ENCODE data around the gene DDX59.

The DDX59 gene

DNA sequence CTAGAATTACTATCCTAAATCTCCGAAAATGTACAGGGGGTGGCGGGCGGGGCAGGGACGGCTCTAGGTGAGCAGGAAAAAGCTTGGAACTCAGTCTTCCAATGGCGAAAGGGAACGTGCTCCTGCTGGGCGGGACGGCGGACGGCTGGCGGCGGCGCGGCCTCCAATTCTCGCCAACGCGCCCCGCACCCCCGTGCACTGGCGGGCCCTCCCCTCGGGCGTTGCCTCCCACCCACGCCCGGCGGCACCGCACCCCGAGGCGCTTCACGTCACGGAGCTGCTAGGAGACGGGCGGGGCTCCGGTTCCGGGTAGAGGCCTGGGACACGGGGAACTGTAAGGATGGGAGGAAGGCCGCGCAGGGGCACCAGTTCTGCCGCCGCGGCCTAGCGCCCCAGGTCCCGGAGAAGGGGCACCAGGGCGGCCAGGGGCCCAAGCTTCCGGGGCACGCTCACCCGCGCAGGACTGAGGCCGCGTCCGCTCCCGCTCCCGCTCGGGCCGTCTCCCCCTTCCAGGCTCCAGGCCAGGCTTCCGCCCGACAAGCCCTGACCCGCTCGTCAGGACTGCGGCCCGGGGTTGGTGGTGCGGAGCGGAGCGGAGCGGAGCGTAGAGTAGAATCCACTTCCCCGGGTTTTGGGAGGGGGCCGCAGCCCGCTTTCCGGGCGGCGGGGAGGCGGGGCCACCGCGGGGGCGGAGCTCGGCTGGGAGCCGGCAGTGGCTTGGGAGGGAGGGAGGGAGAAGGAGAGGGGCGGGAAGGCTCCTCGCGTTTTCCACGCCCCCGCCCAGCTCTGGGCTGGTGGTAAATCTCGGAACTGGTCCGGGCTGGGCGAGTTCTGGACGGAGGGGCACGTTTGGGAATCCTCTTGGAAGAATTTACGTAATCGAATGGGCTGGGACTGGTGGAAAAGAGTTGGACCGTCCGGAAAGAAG, at the start of gene DDX59:
TSS of gene DDX59 (minus strand) at position 594 of the 928 bp plus-strand sequence. CDS start 3,167 bp downstream, outside the sequence.
- H3K9me3 Mint-ChIP-seq: no peaks in the 10 kb centered on the region
- peak within 1 kb of the TSS; percentile 96 for H3K27ac Mint-ChIP-seq
- peak; percentile 94 for DNase-seq (ENCODE audit: low spot score)
- peaks cover 18% of the 10 kb centered on the region for H3K36me3 Mint-ChIP-seq (ENCODE audit: low read depth)
- H3K4me3 Mint-ChIP-seq: peak within 1 kb of the TSS; percentile 96
- no peaks in the 10 kb centered on the region for H3K27me3 Mint-ChIP-seq (ENCODE audit: low read depth)
- peaks cover 28% of the 10 kb centered on the region for H3K4me1 Mint-ChIP-seq (ENCODE audit: low read depth)

DNA sequence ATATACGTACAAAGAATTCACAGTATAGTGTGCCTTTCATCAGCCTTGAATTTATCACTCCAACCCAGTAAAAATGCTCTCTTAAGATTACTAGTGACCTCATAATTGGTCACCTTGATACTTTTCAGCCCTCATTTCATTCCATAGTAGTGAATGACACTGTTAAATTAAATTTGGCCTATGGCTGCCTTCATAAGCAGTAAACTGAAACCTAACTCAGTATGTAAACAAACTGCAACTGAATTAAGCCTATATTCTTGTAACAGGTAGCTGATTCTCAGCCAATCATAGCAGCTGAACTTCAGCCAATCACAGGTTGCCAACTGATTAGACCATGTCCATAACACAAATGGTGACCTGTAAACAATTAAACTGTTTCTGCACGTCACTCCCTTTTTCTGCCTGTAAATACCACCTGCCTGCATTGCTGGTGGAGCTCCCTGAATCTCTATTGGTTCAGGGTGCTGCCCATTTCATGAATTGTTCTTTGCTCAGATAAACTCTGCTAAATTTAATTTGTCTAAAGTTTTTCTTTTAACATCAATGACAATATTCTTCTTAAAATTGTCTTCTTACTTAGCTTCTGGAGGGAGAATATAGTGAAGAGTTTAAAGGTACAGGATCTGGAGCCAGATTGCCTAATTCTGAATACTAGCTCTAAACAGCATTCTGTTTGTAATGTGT, 44.9 kb upstream of the DDX59 start:
- Mint-ChIP-seq H3K36me3 (ENCODE audit: low read depth) (no peaks in the 10 kb centered on the region), H3K4me3 (no peak overlapping the region), H3K27ac (no peak overlapping the region), H3K4me1 (ENCODE audit: low read depth) (no peaks in the 10 kb centered on the region), H3K9me3 (no peaks in the 10 kb centered on the region), H3K27me3 (ENCODE audit: low read depth) (peaks cover 31% of the 10 kb centered on the region)
- DNase-seq (ENCODE audit: low spot score): no peak

DNA sequence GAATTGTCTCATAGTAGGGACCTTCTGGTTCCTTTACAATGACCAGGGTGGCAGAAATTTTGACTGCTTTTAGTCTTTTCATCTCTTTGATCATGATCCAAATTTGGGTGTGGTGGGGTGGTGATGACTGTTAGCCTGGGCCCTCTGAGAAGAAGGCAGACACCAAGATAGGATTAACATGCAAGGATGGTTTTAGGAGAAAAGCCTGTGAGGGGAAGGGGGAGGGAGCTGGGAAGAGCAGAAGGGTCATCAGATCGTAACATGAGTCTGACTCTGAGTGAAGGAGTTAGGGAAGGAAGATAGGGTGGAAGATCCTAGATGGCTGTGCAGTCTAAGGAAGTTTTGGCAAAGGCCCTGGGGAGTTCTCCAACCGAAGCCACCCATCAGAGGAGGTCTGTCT, 40.5 kb upstream of the DDX59 start:
- peaks cover 22% of the 10 kb centered on the region for H3K27me3 Mint-ChIP-seq (ENCODE audit: low read depth)
- no peak overlapping the region for H3K27ac Mint-ChIP-seq
- no peak overlapping the region for H3K4me3 Mint-ChIP-seq
- no peaks in the 10 kb centered on the region for H3K9me3 Mint-ChIP-seq
- DNase-seq (ENCODE audit: low spot score): no peak
- no peaks in the 10 kb centered on the region for H3K4me1 Mint-ChIP-seq (ENCODE audit: low read depth)
- H3K36me3 Mint-ChIP-seq (ENCODE audit: low read depth): no peaks in the 10 kb centered on the region

DNA sequence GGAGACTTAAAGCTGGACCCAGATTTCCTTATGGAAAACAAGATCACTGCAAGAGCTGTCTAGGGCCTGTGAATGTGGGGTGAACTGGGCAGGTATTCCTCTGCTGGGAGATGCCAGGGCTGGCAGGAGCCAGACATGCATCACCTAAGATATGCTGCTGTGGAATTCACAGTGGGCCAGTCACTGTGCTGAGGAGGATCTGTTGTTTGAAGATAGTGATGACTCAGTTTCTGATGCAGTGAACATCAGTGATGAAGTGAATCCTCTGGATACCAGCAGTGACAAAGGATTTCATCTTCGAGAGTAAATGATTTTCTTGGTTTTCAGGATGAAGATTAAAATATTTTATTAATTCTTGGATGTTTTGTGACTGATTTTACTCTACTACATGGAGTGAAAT, 39.1 kb upstream of the DDX59 start:
- Mint-ChIP-seq H3K36me3 (ENCODE audit: low read depth) (no peaks in the 10 kb centered on the region), H3K27ac (no peak overlapping the region), H3K27me3 (ENCODE audit: low read depth) (peaks cover 21% of the 10 kb centered on the region), H3K9me3 (no peaks in the 10 kb centered on the region), H3K4me3 (no peak overlapping the region), H3K4me1 (ENCODE audit: low read depth) (no peaks in the 10 kb centered on the region)
- DNase-seq (ENCODE audit: low spot score): no peak

DNA sequence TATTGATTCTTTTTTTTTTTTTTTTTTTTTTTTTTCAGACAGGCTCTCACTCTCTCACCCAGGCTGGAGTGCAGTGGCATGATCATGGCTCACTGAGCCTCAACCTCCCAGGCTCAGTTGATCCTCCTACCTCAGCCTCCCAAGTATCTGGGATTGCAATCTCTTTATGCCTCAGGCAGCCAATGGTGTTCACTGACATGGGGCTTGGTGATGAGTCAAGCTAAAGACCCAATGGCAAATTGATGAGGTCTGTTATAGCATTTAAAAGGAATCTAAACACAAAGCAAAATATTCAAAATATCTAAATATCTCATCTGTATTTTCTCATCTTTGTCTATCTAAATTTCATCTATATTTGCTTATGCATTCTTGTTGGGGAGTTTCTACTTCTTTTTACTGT, 38.5 kb upstream of the DDX59 start:
- Mint-ChIP-seq H3K36me3 (ENCODE audit: low read depth) (no peaks in the 10 kb centered on the region), H3K27ac (no peak overlapping the region), H3K4me1 (ENCODE audit: low read depth) (no peaks in the 10 kb centered on the region), H3K27me3 (ENCODE audit: low read depth) (peaks cover 17% of the 10 kb centered on the region), H3K9me3 (no peaks in the 10 kb centered on the region), H3K4me3 (no peak overlapping the region)
- no peak for DNase-seq (ENCODE audit: low spot score)

DNA sequence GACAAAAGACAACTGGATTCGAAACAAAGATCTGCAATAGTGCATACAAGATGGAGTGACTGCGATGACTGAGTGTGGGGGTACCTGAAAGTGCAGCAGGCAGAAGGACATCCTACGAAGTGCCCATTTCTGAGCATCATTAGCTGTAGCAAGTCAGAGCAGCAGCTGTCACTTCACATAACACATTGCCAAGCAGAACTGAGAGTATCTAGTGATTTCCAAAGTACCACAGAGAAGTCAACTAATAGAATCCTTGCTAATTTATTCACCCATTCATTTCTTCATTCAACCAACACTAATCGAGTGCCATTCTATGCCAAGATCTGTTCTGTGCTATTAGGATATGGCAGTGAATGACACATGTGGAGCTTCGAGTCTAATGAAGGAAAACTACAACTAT, 37.4 kb upstream of the DDX59 start:
- H3K36me3 Mint-ChIP-seq (ENCODE audit: low read depth): no peaks in the 10 kb centered on the region
- no peaks in the 10 kb centered on the region for H3K9me3 Mint-ChIP-seq
- DNase-seq (ENCODE audit: low spot score): no peak
- no peaks in the 10 kb centered on the region for H3K4me1 Mint-ChIP-seq (ENCODE audit: low read depth)
- peaks cover 20% of the 10 kb centered on the region for H3K27me3 Mint-ChIP-seq (ENCODE audit: low read depth)
- no peak overlapping the region for H3K27ac Mint-ChIP-seq
- H3K4me3 Mint-ChIP-seq: no peak overlapping the region

DNA sequence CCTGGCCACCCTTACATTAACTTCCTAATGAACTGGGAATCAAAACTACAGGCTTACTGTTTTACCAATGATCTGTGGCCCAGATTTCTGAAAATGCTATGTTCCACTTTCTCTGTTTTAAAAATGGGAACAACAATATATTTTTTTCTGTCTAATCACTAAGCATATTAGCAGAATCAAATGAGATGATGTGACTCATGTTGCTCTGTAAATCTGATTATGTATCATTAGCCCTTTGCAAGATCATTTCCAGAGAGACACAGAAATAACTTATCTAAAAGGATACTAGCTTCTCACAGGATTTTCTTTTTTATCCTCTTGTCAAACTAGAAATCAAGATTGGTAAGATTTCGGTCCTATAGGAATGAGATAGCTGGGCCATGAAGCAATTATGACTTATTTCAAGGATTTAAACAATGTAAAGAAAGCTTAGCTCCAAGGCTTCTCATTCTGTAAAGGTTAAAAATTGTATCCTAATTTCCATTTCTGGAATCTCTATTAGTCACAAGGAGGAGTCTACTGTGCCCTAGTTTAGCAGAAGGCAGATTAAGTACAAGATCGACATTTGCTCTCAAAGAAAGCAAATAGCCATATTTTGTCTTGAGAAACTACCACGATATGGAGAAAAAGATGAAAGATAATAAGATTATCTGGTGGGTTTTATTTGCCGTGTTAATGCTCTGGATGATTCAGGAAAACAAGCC, 36.6 kb upstream of the DDX59 start:
- H3K4me3 Mint-ChIP-seq: no peak overlapping the region
- no peak for DNase-seq (ENCODE audit: low spot score)
- no peaks in the 10 kb centered on the region for H3K36me3 Mint-ChIP-seq (ENCODE audit: low read depth)
- peaks cover 21% of the 10 kb centered on the region for H3K27me3 Mint-ChIP-seq (ENCODE audit: low read depth)
- no peak overlapping the region for H3K27ac Mint-ChIP-seq
- H3K9me3 Mint-ChIP-seq: no peaks in the 10 kb centered on the region
- H3K4me1 Mint-ChIP-seq (ENCODE audit: low read depth): no peaks in the 10 kb centered on the region

DNA sequence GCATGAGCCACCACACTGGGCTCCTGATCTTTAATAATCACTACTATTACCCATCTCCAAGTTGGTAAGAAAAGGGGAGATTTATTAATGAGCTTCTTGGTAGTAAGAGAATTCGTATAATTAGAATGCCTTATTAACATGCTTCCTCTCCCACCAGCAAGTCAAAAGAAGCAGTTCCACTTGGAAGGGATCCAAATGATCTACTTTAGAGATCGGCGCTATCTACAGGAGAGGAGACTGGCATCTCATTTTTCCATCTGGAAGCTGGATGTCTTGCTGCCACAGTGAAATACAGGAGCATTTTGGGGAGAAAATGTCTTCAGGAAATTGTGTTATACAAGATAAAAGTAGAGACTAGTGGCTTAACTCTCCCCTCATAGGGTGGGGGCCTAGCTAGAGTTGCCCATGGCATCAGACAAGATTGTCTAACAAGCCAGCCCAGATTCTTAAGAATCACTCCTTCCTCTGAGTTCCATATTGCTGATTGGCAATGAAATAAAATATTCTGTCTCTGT, 35.3 kb upstream of the DDX59 start:
- DNase-seq (ENCODE audit: low spot score): no peak
- Mint-ChIP-seq H3K27me3 (ENCODE audit: low read depth) (peaks cover 21% of the 10 kb centered on the region), H3K4me3 (no peak overlapping the region), H3K27ac (no peak overlapping the region), H3K9me3 (no peaks in the 10 kb centered on the region), H3K4me1 (ENCODE audit: low read depth) (no peaks in the 10 kb centered on the region), H3K36me3 (ENCODE audit: low read depth) (no peaks in the 10 kb centered on the region)

DNA sequence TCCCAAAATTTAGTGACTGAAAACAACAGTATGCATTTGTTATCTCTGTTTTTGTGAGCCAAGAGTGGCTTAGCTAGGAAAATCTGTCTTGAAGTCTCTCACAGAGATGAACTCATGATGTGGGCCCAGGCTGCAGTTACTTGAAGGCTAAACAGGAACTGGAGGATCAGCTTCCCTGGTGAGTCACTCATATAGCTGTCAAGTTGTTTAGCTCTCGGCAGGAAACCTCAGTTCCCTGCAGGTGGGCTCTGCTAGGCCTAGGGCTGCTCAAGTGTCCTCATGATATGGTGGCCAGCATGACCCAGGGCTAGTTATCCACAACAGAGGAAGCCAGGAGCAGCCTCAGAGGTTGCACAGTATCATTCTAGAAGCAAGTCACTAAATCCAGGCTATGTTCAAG, 30.2 kb upstream of the DDX59 start:
- no peak overlapping the region for H3K4me3 Mint-ChIP-seq

DNA sequence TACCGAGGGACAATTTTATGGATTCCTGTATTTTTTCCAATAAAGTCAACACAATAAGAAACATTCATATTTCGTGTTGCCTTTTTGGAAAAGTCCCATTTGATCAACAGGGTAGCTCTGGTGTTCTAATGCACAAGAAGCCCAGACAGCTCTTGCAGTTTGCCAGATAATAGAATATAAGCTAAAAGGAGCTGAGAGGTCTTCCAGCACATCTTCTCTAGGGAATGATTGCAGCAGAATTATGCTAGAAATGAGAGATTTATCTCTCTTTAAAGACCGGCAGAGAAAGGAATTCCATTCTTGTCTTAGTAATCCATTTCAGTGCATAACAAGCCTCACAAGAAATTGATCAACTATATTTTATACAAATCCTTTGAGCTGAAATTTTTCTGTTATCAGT, 25.0 kb upstream of the DDX59 start:
- Mint-ChIP-seq H3K36me3 (ENCODE audit: low read depth) (no peaks in the 10 kb centered on the region), H3K4me3 (no peak overlapping the region), H3K27ac (no peak overlapping the region), H3K27me3 (ENCODE audit: low read depth) (peaks cover 31% of the 10 kb centered on the region), H3K9me3 (no peaks in the 10 kb centered on the region), H3K4me1 (ENCODE audit: low read depth) (no peaks in the 10 kb centered on the region)
- no peak for DNase-seq (ENCODE audit: low spot score)

More for the DNA sequence above, 30.2 kb upstream of the DDX59 start:
- H3K9me3 Mint-ChIP-seq: no peaks in the 10 kb centered on the region
- H3K4me1 Mint-ChIP-seq (ENCODE audit: low read depth): no peaks in the 10 kb centered on the region
- H3K36me3 Mint-ChIP-seq (ENCODE audit: low read depth): no peaks in the 10 kb centered on the region
- H3K27me3 Mint-ChIP-seq (ENCODE audit: low read depth): peaks cover 27% of the 10 kb centered on the region
- H3K27ac Mint-ChIP-seq: no peak overlapping the region
- no peak for DNase-seq (ENCODE audit: low spot score)

DNA sequence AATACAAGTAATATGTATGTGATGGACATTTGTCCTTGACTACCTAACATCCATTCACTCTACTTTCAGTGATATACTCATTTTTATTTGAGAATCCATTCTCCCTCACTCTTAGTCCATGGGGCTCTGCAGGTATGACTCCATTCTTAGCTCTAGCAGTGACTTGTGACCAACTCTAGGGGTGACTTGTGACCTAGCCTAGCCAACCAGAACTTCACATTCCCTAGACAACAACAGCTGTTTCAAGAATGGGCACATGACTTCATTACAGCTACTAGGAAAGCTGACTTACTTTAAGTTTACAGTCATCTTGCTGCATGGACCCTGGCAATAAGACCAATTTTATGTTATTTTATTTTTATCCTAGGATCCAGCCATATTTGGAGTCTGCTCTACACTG, 23.6 kb upstream of the DDX59 start:
- no peaks in the 10 kb centered on the region for H3K36me3 Mint-ChIP-seq (ENCODE audit: low read depth)
- no peak overlapping the region for H3K4me3 Mint-ChIP-seq
- H3K4me1 Mint-ChIP-seq (ENCODE audit: low read depth): no peaks in the 10 kb centered on the region
- no peaks in the 10 kb centered on the region for H3K9me3 Mint-ChIP-seq
- peaks cover 27% of the 10 kb centered on the region for H3K27me3 Mint-ChIP-seq (ENCODE audit: low read depth)
- DNase-seq (ENCODE audit: low spot score): no peak
- H3K27ac Mint-ChIP-seq: no peak overlapping the region

DNA sequence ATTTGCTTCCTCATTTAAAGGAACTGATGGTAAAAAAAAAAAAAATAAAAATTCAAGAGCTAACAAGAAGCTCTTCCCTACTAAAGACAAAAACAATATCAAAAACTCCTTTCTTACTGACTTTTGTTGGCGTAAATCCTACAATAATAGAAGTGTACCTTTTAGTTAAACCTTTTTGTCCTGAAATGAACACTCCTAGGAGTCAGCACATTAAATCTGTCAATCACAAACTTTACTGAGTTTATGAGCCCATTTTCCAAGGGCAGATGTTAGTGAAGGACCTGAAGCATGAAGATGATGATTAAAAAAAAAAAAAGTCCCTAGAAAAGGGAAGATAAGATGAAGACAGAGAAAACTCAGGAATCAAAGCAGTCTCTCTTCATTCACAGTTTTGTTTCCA, 22.6 kb upstream of the DDX59 start:
- peaks cover 19% of the 10 kb centered on the region for H3K27me3 Mint-ChIP-seq (ENCODE audit: low read depth)
- H3K4me3 Mint-ChIP-seq: no peak overlapping the region
- H3K4me1 Mint-ChIP-seq (ENCODE audit: low read depth): no peaks in the 10 kb centered on the region
- DNase-seq (ENCODE audit: low spot score): no peak
- no peaks in the 10 kb centered on the region for H3K36me3 Mint-ChIP-seq (ENCODE audit: low read depth)
- H3K27ac Mint-ChIP-seq: no peak overlapping the region
- no peaks in the 10 kb centered on the region for H3K9me3 Mint-ChIP-seq

DNA sequence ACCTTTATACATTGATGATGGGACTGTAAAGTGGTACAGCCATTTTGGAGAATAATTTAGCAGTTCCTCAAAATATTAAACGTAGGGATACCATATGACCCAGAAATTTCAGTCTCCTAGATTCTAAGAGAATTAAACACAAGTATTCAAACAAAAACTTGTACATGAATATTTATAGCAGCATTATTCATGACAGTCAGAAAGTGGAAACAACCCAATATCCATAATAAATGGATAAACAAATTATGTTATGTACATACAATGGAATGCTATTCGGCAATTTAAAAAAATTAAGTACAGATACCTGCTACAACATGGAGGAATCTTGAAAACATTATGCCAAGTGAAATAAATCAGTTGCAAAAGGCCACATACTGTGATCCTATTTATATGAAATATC, 16.9 kb upstream of the DDX59 start:
- H3K4me3 Mint-ChIP-seq: no peak overlapping the region
- no peaks in the 10 kb centered on the region for H3K4me1 Mint-ChIP-seq (ENCODE audit: low read depth)
- no peaks in the 10 kb centered on the region for H3K36me3 Mint-ChIP-seq (ENCODE audit: low read depth)
- peaks cover 5% of the 10 kb centered on the region for H3K27me3 Mint-ChIP-seq (ENCODE audit: low read depth)
- no peak overlapping the region for H3K27ac Mint-ChIP-seq
- no peaks in the 10 kb centered on the region for H3K9me3 Mint-ChIP-seq
- no peak for DNase-seq (ENCODE audit: low spot score)

DNA sequence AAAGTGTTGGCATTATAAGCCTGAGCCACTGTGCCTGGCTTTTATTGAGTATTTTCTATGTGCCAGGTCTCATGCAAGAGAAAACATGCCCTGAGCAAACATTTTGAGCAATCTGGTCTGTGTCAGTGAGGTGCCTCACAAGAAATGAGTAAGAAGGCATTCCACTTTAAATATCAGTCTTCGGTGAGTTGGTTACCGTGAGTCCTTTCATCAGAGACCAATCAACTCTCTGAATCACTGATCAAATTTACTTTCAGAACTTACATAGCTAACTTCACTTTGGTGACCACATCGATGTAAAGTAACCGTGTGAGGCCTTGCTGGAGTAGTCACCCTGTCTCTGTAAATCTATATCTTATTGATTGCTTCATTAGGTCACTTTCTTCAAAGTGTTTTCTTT, 14.3 kb upstream of the DDX59 start:
- Mint-ChIP-seq H3K9me3 (no peaks in the 10 kb centered on the region), H3K27me3 (ENCODE audit: low read depth) (peaks cover 5% of the 10 kb centered on the region), H3K4me3 (no peak overlapping the region), H3K27ac (no peak overlapping the region), H3K4me1 (ENCODE audit: low read depth) (no peaks in the 10 kb centered on the region), H3K36me3 (ENCODE audit: low read depth) (no peaks in the 10 kb centered on the region)
- no peak for DNase-seq (ENCODE audit: low spot score)

Data from T-helper 2 cell treated with Interferon-gamma antibody and Interleukin-4, amounts not matched to agents 5 μg/mL and 100 μg/mL, for 36 hours (primary cell).